ENCODE results near the gene C4B. TPM values are rescaled to one million over a fixed set of nuclear protein-coding genes. Genes with fewer than 3 reads are reported as not detected.

C4B gene
- total and polyA plus RNA-seq, 2 experiments from 2014 or later: 0.57 TPM; not detected in 1

GRCh38 chr6:31968791-31969711 lies 45.5 kb upstream of the C4B start:
- DNase-seq (ENCODE audit: low spot score) (no peak), ATAC-seq (no peak)
- Histone ChIP-seq H4K20me1 (replicated peaks; ENCODE audit: insufficient read depth) (no peaks in the 10 kb centered on the region; the same call in 1 of the 2 replicates), H3F3A (replicated peaks; ENCODE audit: low read depth) (peaks cover 9% of the 10 kb centered on the region), H3K36me3 (ENCODE audit: insufficient read depth) (peaks cover 10% of the 10 kb centered on the region), H3K79me2 (replicated peaks; ENCODE audit: insufficient read depth) (peaks cover 14% of the 10 kb centered on the region), H3K4me2 (no peak overlapping the region), H3K4me3 (no peak overlapping the region), H3K9me2 (ENCODE audit: insufficient read depth) (no peaks in the 10 kb centered on the region), H3K27ac (ENCODE audit: low read depth) (no peak overlapping the region), H2AFZ (no peak overlapping the region), H3K4me1 (ENCODE audit: insufficient read depth) (peaks cover 6% of the 10 kb centered on the region), H3K27me3 (ENCODE audit: insufficient read depth) (no peaks in the 10 kb centered on the region)
- Mint-ChIP-seq H3K4me3 (no peak overlapping the region), H3K27me3 (ENCODE audit: insufficient read depth, low read depth, poor library complexity) (peaks cover 21% of the 10 kb centered on the region), H3K36me3 (ENCODE audit: low read depth) (peaks cover 65% of the 10 kb centered on the region), H3K27ac (no peak overlapping the region), H3K4me1 (peaks cover 8% of the 10 kb centered on the region), H3K9me3 (peaks cover 6% of the 10 kb centered on the region; the same call in 1 of the 3 replicates)
- TF ChIP-seq REST (IDR thresholded peaks at IDR 0.05; ENCODE audit: unreplicated experiment) (no peak), POLR2AphosphoS5 (IDR thresholded peaks at IDR 0.05; ENCODE audit: low read depth) (no peak), CTCF (conservative IDR thresholded peaks at IDR 0.05; ENCODE audit: low read depth in 2 of 2) (no peak), ETS1 (IDR thresholded peaks at IDR 0.05) (no peak), ZNF114 (CRISPR knock-in tag; IDR thresholded peaks at IDR 0.05) (no peak), EZH2phosphoT487 (IDR thresholded peaks at IDR 0.05; ENCODE audit: unreplicated experiment) (no peak), JUNB (IDR thresholded peaks at IDR 0.05; ENCODE audit: unreplicated experiment) (no peak), ZNF331 (CRISPR knock-in tag; IDR thresholded peaks at IDR 0.05; ENCODE audit: low read depth) (no peak), NANOG (IDR thresholded peaks at IDR 0.05; ENCODE audit: borderline replicate concordance) (no peak), ZNF462 (CRISPR knock-in tag; IDR thresholded peaks at IDR 0.05) (no peak), EZH2 (IDR thresholded peaks at IDR 0.05; ENCODE audit: low read depth, unreplicated experiment) (no peak), CREB1 (CRISPR knock-in tag; IDR thresholded peaks at IDR 0.05; ENCODE audit: low read depth) (no peak), STAT1 (IDR thresholded peaks at IDR 0.05; ENCODE audit: unreplicated experiment) (no peak)

All from GM23338 (cell line).